ENCODE results near the gene ARRDC5.

GRCh38 chr19:4911786-4912672 lies 9.3 kb upstream of the ARRDC5 start:
- TF ChIP-seq, protein P1, sequence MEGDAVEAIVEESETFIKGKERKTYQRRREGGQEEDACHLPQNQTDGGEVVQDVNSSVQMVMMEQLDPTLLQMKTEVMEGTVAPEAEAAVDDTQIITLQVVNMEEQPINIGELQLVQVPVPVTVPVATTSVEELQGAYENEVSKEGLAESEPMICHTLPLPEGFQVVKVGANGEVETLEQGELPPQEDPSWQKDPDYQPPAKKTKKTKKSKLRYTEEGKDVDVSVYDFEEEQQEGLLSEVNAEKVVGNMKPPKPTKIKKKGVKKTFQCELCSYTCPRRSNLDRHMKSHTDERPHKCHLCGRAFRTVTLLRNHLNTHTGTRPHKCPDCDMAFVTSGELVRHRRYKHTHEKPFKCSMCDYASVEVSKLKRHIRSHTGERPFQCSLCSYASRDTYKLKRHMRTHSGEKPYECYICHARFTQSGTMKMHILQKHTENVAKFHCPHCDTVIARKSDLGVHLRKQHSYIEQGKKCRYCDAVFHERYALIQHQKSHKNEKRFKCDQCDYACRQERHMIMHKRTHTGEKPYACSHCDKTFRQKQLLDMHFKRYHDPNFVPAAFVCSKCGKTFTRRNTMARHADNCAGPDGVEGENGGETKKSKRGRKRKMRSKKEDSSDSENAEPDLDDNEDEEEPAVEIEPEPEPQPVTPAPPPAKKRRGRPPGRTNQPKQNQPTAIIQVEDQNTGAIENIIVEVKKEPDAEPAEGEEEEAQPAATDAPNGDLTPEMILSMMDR (IDR thresholded peaks at IDR 0.05): peak; percentile 37 to 66 (median 55)
- no peak for TF ChIP-seq POLR2A (IDR thresholded peaks at IDR 0.05)
